Measurements from ENCODE around the gene MAMSTR.
"Not testable (repeated sequence)": the region's sequence is repeated elsewhere in the genome, so short reads cannot be mapped to it uniquely, and the experiment has no call there.

MAMSTR gene, protein sequence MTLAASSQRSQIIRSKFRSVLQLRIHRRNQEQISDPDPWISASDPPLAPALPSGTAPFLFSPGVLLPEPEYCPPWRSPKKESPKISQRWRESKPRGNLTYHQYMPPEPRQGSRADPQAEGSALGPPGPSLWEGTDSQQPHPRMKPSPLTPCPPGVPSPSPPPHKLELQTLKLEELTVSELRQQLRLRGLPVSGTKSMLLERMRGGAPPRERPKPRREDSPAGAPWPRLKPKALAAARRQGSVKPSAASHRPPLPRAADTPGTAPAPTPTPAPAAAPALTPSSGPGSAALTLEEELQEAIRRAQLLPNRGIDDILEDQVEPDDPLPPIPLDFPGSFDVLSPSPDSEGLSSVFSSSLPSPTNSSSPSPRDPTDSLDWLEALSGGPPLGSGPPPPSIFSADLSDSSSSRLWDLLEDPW

DNA sequence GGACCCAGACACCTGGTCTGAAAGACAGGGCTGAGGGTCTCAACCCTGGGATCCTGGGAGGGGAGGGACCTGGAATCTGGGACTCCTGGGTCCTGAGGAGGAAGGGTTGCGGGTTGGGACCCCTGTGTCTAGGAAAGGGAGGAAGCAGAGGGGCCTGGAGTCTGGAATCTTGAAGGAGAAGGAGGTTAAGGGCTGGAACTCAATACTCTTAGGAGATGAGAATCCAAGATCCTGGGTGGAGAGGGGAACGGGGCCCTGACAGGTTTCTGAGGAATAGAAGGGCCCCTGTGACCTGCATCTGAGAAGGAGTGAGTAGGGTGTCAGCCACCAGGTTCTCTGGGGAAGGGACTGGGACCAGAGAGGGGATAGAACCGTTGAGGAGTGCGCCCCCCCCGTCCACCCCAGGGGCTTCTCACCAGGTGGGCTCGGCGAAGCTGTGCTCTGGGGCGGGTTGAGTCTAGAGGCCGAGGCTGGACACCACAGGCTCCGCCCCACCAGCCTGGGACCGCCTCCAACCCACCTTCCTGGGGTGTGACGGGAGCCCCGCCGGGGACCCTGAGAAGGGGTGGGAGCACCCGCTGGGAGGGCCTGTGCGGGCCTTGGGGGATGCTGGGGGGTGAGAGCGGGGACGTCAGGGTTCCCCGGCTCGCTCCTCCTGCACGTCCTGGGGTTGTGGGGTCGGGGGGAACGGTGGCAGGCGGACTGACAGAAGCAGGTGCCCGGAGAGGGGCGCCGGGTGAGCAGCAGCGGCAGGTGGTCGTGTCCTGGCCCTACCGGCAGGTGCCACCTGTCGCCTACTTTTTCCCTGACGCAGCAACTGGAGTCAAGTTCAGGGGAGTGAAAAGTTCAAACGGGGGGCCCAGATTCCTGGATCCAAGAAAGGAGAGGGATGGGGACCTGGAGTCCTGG is at the start of gene MAMSTR:
TSS of gene MAMSTR (minus strand) at position 463 of the 909 bp plus-strand sequence. CDS start 694 bp downstream, outside the sequence.
- no peak for DNase-seq (ENCODE audit: low read depth)

DNA sequence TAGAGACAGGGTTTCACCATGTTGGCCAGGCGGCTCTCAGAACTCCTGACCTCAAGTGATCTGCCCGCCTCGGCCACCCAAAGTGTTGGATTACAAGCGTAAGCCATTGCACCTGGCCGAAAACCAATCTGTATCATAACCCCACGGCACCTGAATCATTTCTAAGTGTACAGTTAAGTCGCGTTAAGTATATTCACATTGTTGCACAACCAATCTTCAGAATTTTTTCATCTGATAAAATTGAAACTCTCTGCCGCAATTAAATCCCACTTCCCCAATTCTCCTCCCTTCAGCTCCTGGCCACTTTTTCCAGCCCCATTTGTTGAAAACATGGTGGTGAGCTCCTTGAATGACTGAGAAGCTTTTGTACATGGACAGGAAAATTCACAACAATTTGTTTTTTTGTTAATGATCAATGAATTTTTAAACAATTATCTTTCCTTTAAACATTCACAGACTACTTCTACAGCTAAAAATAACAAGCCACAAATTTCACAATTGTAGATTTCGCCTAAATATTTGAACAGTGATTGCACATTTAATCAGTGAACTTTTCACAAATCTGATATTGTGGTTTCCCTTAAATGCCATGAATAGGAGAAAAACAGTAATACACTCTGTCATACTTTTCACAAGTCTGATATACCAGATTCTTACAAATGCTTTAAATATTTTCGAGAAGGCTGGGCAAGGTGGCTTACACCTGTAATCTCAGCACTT is 49.6 kb upstream of the MAMSTR start:
- no peak for DNase-seq (ENCODE audit: low read depth)

DNA sequence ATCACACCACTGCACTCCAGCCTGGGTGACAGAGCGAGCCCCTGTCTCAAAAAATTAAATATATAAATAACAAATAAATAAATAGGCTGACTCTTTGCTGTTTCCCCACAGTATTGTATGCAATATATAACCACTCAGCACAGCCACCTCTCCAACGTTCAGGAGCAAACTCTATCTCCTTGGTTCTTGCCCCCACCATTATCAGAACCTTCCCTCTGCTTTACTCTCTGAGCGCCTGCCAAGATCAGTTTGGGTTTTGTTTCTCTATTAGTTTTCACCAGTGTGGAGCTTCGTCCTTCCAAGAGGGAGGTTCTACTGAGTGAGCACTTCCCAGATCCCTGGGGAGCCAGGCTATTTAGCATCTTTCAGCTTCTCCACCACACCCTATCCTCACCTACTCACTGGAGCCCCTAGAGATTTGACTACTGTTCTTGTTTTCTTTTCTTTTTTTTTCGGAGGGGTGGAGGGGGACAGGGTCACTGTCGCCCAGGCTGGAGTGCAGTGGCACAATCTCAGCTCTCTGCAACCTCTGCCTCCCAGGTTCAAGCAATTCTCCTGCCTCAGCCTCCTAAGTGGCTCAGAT is 48.7 kb upstream of the MAMSTR start:
- not testable (repeated sequence) for DNase-seq (ENCODE audit: low read depth)

DNA sequence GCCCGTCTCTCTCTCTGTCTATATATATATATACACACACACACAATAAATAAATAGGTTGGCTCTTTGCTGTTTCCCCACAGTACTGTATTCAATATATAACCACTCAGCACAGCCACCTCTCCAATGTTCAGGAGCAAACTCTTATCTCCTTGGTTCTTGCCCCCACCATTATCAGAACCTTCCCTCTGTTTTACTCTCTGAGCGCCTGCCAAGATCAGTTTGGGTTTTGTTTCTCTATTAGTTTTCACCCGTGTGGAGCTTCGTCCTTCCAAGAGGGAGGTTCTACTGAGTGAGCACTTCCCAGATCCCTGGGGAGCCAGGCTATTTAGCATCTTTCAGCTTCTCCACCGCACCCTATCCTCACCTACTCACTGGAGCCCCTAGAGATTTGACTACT is 46.3 kb upstream of the MAMSTR start:
- not testable (repeated sequence) for DNase-seq (ENCODE audit: low read depth)

DNA sequence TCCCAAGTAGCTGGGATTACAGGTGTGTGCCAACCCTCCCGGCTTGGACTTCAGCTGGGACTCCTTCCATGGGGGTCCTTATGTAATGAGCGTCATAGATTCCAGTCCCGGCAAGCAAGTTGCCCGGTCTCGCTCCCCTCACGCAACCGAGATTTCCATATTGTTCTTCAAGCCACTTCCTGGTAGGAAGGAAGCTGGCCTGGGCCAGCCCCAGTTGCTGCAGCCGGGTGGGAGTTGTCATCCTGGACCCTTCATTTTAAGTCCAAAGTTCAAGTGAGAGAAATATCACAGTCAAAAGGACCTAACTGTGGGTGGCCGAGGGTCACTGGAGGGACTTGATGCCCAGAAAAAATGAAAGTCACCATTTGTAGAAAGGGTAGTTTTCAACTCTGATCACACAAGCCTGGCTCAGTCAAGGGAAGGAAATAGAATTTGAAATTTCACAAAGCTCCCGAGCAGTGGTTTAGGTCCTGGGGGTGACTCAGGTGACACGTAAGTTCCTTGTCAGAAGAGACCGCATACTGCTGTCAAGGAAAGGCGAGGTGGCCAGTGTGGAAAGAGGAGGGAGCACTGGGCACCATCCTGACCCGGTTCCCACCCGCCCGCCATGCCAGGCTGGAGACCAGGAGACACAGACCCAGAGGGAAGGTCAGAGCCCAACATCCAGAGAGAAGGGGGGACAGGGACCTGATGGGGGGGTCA is 41.1 kb upstream of the MAMSTR start:
- no peak for DNase-seq (ENCODE audit: low read depth)

DNA sequence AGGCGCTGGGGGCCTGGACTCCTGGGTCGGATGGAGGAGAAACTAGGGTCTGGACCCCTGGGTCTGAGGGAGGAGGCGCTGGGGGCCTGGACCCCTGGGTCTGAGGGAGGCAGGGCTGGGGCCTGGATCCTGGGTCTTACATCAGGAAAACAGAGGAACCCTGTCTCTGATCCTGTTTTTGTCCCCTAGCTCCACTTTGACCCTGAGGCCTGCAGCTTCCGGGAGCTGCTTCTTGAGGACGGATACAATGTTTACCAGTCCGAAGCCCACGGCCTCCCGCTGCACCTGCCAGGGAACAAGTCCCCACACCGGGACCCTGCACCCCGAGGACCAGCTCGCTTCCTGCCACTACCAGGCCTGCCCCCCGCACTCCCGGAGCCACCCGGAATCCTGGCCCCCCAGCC is 38.2 kb upstream of the MAMSTR start:
- no peak for DNase-seq (ENCODE audit: low read depth)

DNA sequence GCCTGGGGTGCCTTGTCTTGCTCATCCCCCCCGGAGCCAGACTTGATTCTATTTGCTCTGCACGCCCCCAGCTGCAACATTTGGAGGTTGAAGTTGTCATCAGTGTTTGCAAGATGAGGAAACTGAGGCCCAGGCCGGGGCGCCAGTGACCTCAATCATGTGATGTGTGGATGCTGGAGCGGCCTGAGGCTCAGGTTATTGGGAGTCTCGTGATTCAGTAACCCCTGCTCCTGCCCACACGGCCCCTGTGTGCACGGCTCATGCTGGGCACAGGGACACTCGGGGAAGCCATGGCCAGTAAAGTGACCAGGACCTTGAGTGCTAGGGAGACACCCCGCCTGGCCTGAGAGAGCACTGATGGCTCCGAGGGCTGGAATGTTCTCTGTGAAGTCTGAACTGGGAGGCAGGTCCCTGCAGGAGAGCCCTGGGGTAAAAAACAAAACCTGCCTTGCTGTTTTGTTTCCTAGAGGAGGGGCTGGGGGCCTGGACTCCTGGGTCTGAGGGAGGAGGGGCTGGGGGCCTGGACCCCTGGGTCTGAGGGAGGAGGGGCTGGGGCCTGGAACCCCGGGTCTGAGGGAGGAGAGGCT is 37.7 kb upstream of the MAMSTR start:
- no peak for DNase-seq (ENCODE audit: low read depth)

DNA sequence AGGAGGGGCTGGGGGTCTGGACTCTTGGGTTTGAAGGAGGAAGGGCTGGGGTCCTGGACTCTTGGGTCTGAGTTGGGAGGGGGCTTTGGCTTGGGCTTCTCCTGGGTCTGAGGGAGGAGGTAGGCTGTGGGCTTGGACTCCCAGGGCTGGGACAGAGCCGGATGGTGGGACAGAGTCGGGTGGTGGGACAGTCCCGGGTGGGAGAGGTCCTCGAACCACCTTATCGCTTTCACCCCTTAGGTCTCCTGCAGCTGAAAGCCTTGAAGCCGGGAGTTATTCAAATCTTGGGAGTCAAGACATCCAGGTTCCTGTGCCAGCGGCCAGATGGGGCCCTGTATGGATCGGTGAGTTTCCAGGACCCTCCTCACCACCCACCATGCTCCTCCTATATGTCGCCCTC is 37.2 kb upstream of the MAMSTR start:
- DNase-seq (ENCODE audit: low read depth), result no peak

DNA sequence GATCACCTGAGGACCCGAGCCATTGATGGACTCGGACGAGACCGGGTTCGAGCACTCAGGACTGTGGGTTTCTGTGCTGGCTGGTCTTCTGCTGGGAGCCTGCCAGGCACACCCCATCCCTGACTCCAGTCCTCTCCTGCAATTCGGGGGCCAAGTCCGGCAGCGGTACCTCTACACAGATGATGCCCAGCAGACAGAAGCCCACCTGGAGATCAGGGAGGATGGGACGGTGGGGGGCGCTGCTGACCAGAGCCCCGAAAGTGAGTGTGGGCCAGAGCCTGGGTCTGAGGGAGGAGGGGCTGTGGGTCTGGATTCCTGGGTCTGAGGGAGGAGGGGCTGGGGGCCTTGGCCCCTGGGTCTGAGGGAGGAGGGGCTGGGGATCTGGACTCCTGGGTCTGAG is 36.7 kb upstream of the MAMSTR start:
- no peak for DNase-seq (ENCODE audit: low read depth)

DNA sequence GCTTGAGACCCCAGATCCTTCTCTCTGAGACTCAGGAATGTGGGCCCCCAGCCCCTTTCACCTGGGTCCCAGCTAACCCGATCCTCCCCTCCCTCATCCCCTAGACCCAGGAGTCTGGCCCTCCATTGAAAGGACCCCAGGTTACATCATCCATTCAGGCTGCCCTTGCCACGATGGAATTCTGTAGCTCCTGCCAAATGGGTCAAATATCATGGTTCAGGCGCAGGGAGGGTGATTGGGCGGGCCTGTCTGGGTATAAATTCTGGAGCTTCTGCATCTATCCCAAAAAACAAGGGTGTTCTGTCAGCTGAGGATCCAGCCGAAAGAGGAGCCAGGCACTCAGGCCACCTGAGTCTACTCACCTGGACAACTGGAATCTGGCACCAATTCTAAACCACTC is 36.3 kb upstream of the MAMSTR start:
- DNase-seq (ENCODE audit: low read depth), result no peak

DNA sequence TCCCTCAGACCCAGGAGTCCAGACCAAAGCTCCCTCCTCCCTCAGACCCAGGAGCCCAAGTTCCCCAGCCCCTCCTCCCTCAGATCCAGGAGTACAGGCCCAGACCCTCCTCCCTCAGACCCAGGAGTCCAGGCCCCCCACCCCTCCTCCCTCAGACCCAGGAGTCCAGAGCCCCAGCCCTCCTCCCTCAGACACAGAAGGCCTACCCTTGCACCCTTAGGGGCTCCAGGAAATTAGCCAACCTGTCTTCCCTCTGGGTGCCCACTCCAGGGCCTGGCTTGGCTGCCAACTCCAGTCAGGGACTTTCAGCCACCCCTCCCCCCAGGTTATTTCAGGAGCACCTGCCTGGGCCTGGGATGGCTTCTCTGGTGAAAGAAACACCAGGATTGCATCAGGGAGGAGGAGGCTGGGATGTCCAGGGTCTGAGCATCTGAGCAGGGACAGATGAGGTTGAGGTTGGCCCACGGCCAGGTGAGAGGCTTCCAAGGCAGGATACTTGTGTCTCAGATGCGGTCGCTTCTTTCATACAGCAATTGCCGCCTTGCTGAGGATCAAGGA is 35.6 kb upstream of the MAMSTR start, which contains the start of gene FGF21:
TSS of gene FGF21 (plus strand) at position 441 of the 558 bp plus-strand sequence. CDS start 713 bp downstream, outside the sequence.
- peak; percentile 20 for DNase-seq (ENCODE audit: low read depth)

DNA sequence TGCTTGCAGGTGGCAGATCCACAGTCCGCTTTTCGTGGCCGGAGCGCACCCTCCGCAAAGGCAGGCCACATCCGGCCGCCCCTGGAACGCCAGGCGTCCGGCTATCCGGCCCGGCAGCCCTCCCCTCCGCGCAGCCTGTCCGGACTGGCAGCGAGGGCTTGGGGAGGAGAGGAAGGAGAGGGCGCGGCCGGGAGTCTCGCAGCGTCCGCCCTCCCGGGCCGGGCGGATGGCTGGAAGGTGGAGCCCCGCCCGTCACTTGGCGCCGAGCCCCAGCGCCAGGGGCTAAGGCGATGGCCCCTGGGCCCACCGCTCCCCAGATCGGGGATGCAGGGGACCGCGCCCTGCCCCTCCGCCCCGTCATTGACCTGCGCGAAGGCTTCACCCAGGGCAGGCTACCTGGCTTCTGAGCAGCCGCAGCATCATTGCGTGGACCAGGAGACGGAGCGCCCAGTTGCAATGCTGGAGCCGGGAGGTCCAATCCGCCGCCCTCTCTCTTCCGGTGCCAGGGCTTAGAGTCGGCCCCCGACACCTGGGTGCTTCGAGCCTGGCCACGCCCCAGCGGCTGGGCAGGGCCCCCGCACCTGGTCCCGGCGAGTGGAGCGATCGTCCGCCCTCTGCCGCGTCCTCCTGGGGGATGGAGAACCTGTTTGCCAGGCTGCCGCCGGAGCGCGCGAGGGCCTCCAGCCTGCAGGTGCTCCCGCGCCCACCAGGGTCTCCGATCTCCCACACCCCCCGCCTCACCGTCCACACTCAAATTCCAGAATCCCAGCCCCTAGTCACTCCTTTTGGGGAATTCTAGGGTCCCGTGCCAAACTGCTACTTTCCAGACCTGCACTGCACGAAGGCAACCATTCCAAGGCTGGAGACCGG is 33.2 kb upstream of the MAMSTR start, which contains the start of gene FUT1:
TSS of gene FUT1 (minus strand) at position 146 of the 870 bp plus-strand sequence. CDS start 1,360 bp downstream, outside the sequence.
- peak; percentile 67 for DNase-seq (ENCODE audit: low read depth)

DNA sequence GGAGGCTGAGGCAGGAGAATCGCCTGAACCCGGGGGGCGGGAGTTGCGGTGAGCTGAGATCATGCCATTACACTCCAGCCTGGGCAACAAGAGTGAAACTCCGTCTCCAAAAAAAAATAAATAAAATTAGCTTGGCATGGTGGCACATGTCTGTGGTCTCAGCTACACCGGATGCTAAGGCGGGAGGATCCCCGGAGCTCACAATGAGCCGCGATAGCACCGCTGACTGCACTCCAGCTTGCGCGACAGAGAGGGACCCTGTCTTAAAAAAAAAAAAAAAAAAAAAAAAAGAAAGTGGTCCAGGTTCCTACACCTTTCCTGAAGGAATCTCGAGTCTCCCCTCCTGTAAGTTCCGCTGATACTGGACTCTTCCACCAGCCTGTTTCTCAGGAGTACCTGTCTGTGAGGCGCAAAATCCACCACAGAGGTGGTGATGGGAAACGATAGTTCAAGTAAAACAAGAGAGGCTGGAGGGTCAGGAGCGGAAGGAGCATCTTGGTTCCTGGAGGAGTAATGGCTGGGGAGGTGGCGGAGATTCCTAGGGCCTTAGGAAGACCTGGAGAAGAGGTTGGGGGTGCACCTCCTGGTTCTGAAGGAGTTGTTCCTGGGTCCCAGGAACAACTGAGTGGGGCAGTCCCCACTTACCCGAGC is 32.4 kb upstream of the MAMSTR start:
- no peak for DNase-seq (ENCODE audit: low read depth)

DNA sequence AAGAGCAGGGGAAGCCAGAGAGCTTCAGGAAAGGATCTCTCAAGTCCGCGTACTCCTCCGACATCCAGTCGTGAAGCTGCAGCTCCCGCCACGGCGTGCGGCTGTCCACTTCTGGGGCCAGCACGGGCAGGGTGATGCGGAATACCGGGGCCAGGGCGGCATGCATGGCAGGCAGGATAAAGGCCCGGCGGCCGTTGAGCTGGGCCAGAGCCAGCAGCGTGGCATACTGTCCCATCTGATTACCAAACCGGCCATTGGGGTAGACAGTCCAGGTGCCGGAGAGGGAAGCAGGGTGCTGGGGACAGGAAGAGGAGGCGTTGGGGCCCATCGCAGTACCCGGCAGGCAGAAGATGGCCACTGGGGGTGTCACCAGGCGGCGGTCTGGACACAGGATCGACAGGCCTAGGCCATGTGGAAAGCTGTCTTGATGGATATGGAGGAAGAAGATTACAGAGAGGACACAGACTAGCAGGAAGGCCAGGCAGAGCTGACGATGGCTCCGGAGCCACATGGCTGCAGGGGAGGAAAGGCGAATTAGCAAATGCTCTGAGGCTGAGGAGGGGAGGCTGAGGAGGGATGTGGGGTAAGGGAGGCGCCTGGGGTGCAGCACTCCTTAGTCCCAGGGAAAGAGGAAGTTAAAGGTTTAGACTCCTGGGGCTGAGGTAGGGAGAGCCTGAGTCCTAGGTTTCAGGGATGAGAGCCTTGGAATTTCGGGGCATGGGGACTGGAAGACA is 31.4 kb upstream of the MAMSTR start:
- no peak for DNase-seq (ENCODE audit: low read depth)

DNA sequence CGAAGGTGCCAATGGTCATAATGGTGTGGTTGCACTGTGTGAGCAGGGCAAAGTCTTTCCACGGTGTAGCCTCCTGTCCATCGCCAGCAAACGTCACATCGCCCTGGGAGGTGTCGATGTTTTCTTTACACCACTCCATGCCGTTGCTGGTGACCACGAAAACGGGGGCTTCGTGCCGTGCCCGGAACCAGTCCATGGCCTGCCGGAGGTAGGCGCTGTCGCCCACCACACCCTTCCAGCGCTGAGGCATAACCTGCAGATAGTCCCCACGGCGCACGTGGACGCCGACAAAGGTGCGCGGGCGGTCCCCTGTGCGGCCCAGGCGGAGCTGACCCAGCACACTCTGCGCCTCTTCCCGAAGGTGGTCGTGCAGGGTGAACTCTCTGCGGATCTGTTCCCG is 30.8 kb upstream of the MAMSTR start:
- DNase-seq (ENCODE audit: low read depth), result no peak

DNA sequence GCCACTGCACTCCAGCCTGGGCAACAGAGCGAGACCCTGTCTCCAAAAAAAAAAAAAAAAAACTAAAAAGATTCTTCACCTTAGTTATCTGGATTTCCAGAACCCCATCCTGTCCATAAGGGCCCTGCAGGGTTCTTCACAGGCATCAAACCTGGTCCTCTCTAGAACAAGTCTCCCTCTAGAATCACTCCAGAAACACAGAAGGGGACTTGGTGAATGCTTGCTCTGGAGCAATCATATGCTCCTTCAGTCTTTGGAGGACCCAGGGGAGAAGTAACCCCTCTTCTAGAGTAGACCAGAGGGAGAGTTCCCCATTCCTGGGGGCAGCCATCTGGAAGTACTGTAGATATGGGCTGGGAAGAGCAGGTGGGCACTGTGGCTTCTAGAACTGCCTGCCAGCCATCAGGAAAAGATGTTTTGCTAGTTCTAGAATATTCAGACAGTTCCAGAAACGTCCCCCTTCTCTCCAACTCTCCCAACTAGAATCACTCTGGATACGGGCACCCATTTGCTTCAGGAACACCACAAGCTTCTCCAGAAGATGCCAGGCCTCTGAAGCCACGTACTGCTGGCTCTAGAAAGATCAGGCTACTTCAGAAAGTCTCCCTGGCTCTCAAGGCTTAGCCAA is 30.2 kb upstream of the MAMSTR start:
- no peak for DNase-seq (ENCODE audit: low read depth)

DNA sequence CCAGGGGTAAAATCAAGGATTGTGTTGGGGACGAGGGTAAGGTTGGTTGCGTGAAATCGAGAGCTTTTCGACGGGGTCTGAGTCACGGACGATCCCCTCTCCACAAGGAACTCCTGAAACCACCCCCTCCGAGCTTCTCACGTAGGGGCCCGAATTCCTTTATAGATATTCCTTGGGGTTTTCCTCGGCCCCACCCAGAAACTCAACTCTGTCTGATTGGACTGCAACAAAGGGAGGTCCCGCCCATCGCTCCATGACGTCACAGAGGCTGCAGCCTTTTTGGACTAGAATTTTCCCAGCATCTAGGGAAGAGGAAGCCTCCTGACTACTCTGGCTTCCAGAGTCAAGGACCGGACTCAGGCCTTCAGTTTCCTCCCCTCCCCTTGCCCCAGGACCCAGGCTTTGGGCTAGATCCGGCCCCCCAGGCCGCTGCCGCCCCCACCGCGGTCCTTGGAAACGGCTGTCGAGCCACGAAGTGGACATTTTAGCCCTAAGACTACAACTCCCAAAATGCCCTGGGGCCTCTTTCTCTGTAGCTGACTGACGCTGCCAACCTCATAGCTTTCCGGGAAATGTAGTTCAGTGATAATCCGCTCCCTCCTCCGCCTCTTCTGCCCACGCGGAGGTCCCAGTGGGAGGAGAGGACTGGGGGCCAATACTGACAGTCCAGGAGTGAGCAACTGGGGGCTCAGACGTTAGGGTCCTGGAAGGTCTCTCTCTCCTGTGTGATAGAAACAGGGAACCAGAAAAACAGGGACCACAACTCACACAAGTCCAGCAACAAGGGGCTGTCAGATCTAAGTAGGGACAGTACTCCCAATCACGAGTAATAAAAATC is 27.4 kb upstream of the MAMSTR start, which contains the start of gene IZUMO1:
TSS of gene IZUMO1 (minus strand) at position 172 of the 838 bp plus-strand sequence. CDS start 1,050 bp downstream, outside the sequence.
- DNase-seq (ENCODE audit: low read depth), result peak; percentile 93
